Measurements from ENCODE around the gene TAS2R40. TPM values are rescaled to one million over a fixed set of nuclear protein-coding genes. Genes with fewer than 3 reads are reported as not detected.
A peak's percentile ranks its signal among the peaks of the same experiment; 100 is the strongest.

TAS2R40 gene
- total RNA-seq, 2 donors from 2014 or later: not detected

DNA sequence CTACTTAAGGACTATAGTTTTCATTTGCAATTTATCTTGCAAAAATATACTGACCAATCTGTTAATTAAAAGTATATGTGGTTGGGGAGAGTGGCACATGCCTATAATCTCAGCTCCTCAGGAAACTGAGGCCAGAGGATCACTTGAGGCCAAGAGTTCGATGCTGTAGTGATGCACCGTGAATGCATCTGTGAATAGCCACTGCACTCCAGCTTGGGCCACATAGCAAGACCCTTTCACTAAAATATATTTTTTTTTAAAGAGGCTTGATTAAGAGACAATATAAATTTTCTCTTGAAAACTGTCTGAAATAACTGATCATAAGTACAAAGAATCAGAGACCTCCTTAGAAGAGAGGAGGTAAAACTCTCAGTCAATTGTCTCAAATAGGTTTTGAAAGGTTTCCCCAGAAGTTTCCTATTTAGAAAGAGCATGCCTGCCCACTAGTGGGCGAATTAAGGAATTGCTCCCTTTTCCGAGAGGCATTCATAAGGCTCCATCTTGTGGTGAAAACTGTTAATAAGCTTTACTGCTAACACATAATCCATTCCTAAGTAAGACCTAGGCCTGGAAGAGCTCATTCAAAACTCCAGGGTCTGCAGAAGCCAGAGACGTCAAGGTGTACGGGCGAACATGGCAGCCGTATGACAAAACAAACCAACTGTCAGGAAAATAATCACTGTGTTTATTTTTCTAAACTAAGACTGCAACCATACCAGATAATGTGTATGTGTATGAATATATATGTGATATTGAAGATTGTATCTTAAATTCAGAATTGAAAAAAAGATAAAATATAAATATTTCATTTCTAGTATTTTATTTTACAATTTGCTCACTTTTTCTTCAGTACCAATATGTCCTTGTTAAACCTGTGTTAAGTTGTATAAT, 6.8 kb upstream of the TAS2R40 start:
- WGBS, 2 experiments (ENCODE audit: insufficient coverage in 1 of 2, insufficient read length in 1 of 2): 40 to 49% methylated on average over 3 to 8 of the region's 8 CpGs
- Histone ChIP-seq H3K4me3 (ENCODE audit: low read length) (no peak overlapping the region), H3K9me3 (ENCODE audit: control insufficient read depth, low read length) (peaks cover 21% of the 10 kb centered on the region), H3K27me3 (ENCODE audit: control insufficient read depth, insufficient read depth, low read length, poor library complexity, severe bottlenecking) (peaks cover 9% of the 10 kb centered on the region), H3K36me3 (ENCODE audit: control insufficient read depth, insufficient read depth, low read length) (no peaks in the 10 kb centered on the region), H3K4me1 (ENCODE audit: control insufficient read depth, insufficient read depth, low read length) (no peaks in the 10 kb centered on the region), H3K9ac (ENCODE audit: extremely low read depth, low read length, poor library complexity, severe bottlenecking) (no peak overlapping the region), H3K27ac (ENCODE audit: low read depth, low read length) (no peak overlapping the region)
- H3K4me1 Mint-ChIP-seq: no peaks in the 10 kb centered on the region
- peaks cover 28% of the 10 kb centered on the region for H3K9me3 Mint-ChIP-seq
- peaks cover 13% of the 10 kb centered on the region for H3K27me3 Mint-ChIP-seq (ENCODE audit: insufficient read depth)
- no peaks in the 10 kb centered on the region for H3K36me3 Mint-ChIP-seq (ENCODE audit: low read depth)
- no peak overlapping the region for H3K4me3 Mint-ChIP-seq
- H3K27ac Mint-ChIP-seq: no peak overlapping the region
- DNase-seq: peak; percentile 86
- TF ChIP-seq, protein P1, sequence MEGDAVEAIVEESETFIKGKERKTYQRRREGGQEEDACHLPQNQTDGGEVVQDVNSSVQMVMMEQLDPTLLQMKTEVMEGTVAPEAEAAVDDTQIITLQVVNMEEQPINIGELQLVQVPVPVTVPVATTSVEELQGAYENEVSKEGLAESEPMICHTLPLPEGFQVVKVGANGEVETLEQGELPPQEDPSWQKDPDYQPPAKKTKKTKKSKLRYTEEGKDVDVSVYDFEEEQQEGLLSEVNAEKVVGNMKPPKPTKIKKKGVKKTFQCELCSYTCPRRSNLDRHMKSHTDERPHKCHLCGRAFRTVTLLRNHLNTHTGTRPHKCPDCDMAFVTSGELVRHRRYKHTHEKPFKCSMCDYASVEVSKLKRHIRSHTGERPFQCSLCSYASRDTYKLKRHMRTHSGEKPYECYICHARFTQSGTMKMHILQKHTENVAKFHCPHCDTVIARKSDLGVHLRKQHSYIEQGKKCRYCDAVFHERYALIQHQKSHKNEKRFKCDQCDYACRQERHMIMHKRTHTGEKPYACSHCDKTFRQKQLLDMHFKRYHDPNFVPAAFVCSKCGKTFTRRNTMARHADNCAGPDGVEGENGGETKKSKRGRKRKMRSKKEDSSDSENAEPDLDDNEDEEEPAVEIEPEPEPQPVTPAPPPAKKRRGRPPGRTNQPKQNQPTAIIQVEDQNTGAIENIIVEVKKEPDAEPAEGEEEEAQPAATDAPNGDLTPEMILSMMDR (conservative IDR thresholded peaks at IDR 0.05): peak; percentile 100

DNA sequence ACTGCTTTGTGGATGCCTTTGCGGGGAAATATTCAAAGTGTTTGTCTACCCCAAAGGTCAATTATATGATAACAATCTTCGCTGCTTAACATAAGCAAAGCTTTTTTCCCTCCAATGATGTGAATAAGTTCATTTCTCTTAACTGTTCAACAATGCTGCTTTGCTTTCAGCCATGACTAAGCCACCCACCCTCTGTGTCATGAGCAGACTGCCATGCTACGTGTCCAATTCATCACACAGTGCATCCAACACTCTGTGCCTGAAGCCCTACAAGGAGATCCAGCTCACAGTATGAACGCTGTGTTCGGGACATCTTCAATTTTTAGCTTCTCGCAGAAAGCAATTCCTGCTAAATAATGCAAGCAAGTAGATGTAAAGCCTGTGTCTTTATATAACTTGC, 5.7 kb upstream of the TAS2R40 start:
- Histone ChIP-seq H3K27me3 (ENCODE audit: control insufficient read depth, insufficient read depth, low read length, poor library complexity, severe bottlenecking) (peaks cover 9% of the 10 kb centered on the region), H3K4me3 (ENCODE audit: low read length) (no peak overlapping the region), H3K36me3 (ENCODE audit: control insufficient read depth, insufficient read depth, low read length) (no peaks in the 10 kb centered on the region), H3K9ac (ENCODE audit: extremely low read depth, low read length, poor library complexity, severe bottlenecking) (no peak overlapping the region), H3K27ac (ENCODE audit: low read depth, low read length) (no peak overlapping the region), H3K4me1 (ENCODE audit: control insufficient read depth, insufficient read depth, low read length) (no peaks in the 10 kb centered on the region), H3K9me3 (ENCODE audit: control insufficient read depth, low read length) (peaks cover 20% of the 10 kb centered on the region)
- no peak overlapping the region for H3K4me3 Mint-ChIP-seq
- no peaks in the 10 kb centered on the region for H3K4me1 Mint-ChIP-seq
- H3K36me3 Mint-ChIP-seq (ENCODE audit: low read depth): no peaks in the 10 kb centered on the region
- no peak overlapping the region for H3K27ac Mint-ChIP-seq
- TF ChIP-seq, protein P1 (conservative IDR thresholded peaks at IDR 0.05): no peak
- WGBS, 2 experiments (ENCODE audit: insufficient coverage in 1 of 2, insufficient read length in 1 of 2): 95 to 98% methylated on average over 5 to 6 of the region's 6 CpGs
- peaks cover 23% of the 10 kb centered on the region for H3K9me3 Mint-ChIP-seq
- DNase-seq: no peak
- peaks cover 13% of the 10 kb centered on the region for H3K27me3 Mint-ChIP-seq (ENCODE audit: insufficient read depth)

DNA sequence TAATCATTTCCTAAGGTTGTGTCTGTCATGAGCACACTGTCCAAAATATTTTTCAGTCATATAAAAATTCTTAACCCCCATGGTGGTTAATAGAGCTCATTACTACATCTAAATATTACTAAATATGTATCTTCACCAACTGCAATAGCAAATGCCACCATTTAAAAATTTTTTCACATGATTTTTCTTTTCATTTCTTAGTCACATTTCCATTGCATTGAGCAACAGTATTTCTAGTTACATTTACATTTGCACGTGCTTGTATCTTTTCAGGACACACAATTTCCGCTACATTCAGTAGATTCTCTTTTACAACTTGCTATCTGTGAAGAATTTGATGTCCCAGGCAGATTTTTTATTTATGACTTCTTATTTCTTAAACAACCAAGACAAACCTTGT, 5.2 kb upstream of the TAS2R40 start:
- Histone ChIP-seq H3K36me3 (ENCODE audit: control insufficient read depth, insufficient read depth, low read length) (no peaks in the 10 kb centered on the region), H3K4me3 (ENCODE audit: low read length) (no peak overlapping the region), H3K27ac (ENCODE audit: low read depth, low read length) (no peak overlapping the region), H3K4me1 (ENCODE audit: control insufficient read depth, insufficient read depth, low read length) (no peaks in the 10 kb centered on the region), H3K9me3 (ENCODE audit: control insufficient read depth, low read length) (peaks cover 15% of the 10 kb centered on the region), H3K27me3 (ENCODE audit: control insufficient read depth, insufficient read depth, low read length, poor library complexity, severe bottlenecking) (peaks cover 9% of the 10 kb centered on the region), H3K9ac (ENCODE audit: extremely low read depth, low read length, poor library complexity, severe bottlenecking) (no peak overlapping the region)
- Mint-ChIP-seq H3K4me3 (no peak overlapping the region), H3K9me3 (peaks cover 20% of the 10 kb centered on the region), H3K36me3 (ENCODE audit: low read depth) (no peaks in the 10 kb centered on the region), H3K27ac (no peak overlapping the region), H3K4me1 (no peaks in the 10 kb centered on the region), H3K27me3 (ENCODE audit: insufficient read depth) (peaks cover 13% of the 10 kb centered on the region)
- 90 to 100% methylated on average over 2 of the region's 2 CpGs for WGBS, 2 experiments (ENCODE audit: insufficient coverage in 1 of 2, insufficient read length in 1 of 2)
- TF ChIP-seq, protein P1 (conservative IDR thresholded peaks at IDR 0.05): no peak
- DNase-seq: no peak

All from endodermal cell (in vitro differentiated cells).